Adipocyte (in vitro differentiated cells): ENCODE results near the gene PLXDC1.
A peak's percentile ranks its signal among the peaks of the same experiment; 100 is the strongest.

ENCODE experiments used
- DNase-seq: peaks from one replicate; pipeline ENCODE4 v3.0.0-alpha.2; 2015; ENCODE audit warnings: low read depth
- H3K27me3 ChIP-seq: replicated peaks from 2 replicates; pipeline ENCODE4 v1.7.0; 2013; ENCODE audit warnings: mild to moderate bottlenecking, low read length, moderate library complexity; ENCODE audit not compliant: control insufficient read depth, insufficient read depth
- H3K36me3 ChIP-seq: 2 replicates; pipeline ENCODE4 v1.7.0; 2013; ENCODE audit warnings: low read length, mild to moderate bottlenecking, moderate library complexity; ENCODE audit not compliant: control insufficient read depth, insufficient read depth, severe bottlenecking
- H3K4me1 ChIP-seq: 2 replicates; pipeline ENCODE4 v1.7.0; 2013; ENCODE audit warnings: mild to moderate bottlenecking, low read length, moderate library complexity; ENCODE audit not compliant: control insufficient read depth, insufficient read depth
- H3K4me3 ChIP-seq: 2 replicates; pipeline ENCODE4 v1.7.0; 2013; ENCODE audit warnings: mild to moderate bottlenecking, low read length, moderate library complexity
- H3K9ac ChIP-seq: 2 replicates; pipeline ENCODE4 v1.7.0; 2013; ENCODE audit warnings: mild to moderate bottlenecking, low read length, moderate library complexity
- H3K9me3 ChIP-seq: 2 replicates; pipeline ENCODE4 v1.7.0; 2013; ENCODE audit warnings: mild to moderate bottlenecking, low read length, moderate library complexity; ENCODE audit not compliant: control insufficient read depth

Gene PLXDC1

GRCh38 chr17:39090908-39091665 is 60.4 kb downstream of the PLXDC1 start:
- Histone ChIP-seq H3K4me1 (no peaks in the 10 kb centered on the region), H3K4me3 (no peak overlapping the region), H3K27me3 (no peaks in the 10 kb centered on the region), H3K9ac (no peak overlapping the region), H3K9me3 (no peaks in the 10 kb centered on the region), H3K36me3 (no peaks in the 10 kb centered on the region)
- DNase-seq = no peak

- DNase-seq = no peak
- H3K36me3 ChIP-seq = no peaks in the 10 kb centered on the region
- H3K4me3 ChIP-seq = no peak overlapping the region
- peaks cover under 1% of the 10 kb centered on the region for H3K27me3 ChIP-seq
- H3K4me1 ChIP-seq = no peaks in the 10 kb centered on the region
- no peak overlapping the region for H3K9ac ChIP-seq
- no peaks in the 10 kb centered on the region for H3K9me3 ChIP-seq
Measured at GRCh38 chr17:39090400-39090799, 61.0 kb downstream of the PLXDC1 start.

- no peak overlapping the region for H3K9ac ChIP-seq
- H3K9me3 ChIP-seq = no peaks in the 10 kb centered on the region
- H3K4me1 ChIP-seq = peaks cover 34% of the 10 kb centered on the region
- H3K27me3 ChIP-seq = peaks cover 9% of the 10 kb centered on the region
- no peaks in the 10 kb centered on the region for H3K36me3 ChIP-seq
- H3K4me3 ChIP-seq = no peak overlapping the region
- DNase-seq = no peak
Measured at GRCh38 chr17:39084558-39084957, 66.9 kb downstream of the PLXDC1 start.

- no peaks in the 10 kb centered on the region for H3K9me3 ChIP-seq
- no peaks in the 10 kb centered on the region for H3K36me3 ChIP-seq
- H3K4me1 ChIP-seq = peaks cover 34% of the 10 kb centered on the region
- H3K4me3 ChIP-seq = no peak overlapping the region
- H3K27me3 ChIP-seq = peaks cover 9% of the 10 kb centered on the region
- DNase-seq = no peak
- H3K9ac ChIP-seq = no peak overlapping the region
Measured at GRCh38 chr17:39083270-39083669, 68.2 kb downstream of the PLXDC1 start.

- H3K4me1 ChIP-seq = peaks cover 34% of the 10 kb centered on the region
- H3K27me3 ChIP-seq = peaks cover 9% of the 10 kb centered on the region
- H3K4me3 ChIP-seq = no peak overlapping the region
- peak; percentile 64 for DNase-seq
- no peaks in the 10 kb centered on the region for H3K36me3 ChIP-seq
- H3K9ac ChIP-seq = peak overlapping the region; percentile 52
- H3K9me3 ChIP-seq = no peaks in the 10 kb centered on the region
Measured at GRCh38 chr17:39082482-39082881, 69.0 kb downstream of the PLXDC1 start.

- peak overlapping the region; percentile 52 for H3K9ac ChIP-seq
- H3K4me1 ChIP-seq = peaks cover 34% of the 10 kb centered on the region
- no peaks in the 10 kb centered on the region for H3K36me3 ChIP-seq
- H3K4me3 ChIP-seq = no peak overlapping the region
- no peak for DNase-seq
- no peaks in the 10 kb centered on the region for H3K9me3 ChIP-seq
- peaks cover 9% of the 10 kb centered on the region for H3K27me3 ChIP-seq
Measured at GRCh38 chr17:39081851-39082250, 69.6 kb downstream of the PLXDC1 start.

- Histone ChIP-seq H3K9ac (peak overlapping the region; percentile 11), H3K27me3 (peaks cover 9% of the 10 kb centered on the region), H3K4me1 (peaks cover 34% of the 10 kb centered on the region), H3K9me3 (no peaks in the 10 kb centered on the region), H3K36me3 (no peaks in the 10 kb centered on the region), H3K4me3 (no peak overlapping the region)
- DNase-seq = peak; percentile 41
Measured at GRCh38 chr17:39080421-39081078, 70.9 kb downstream of the PLXDC1 start.

GRCh38 chr17:39079836-39080235 is 71.6 kb downstream of the PLXDC1 start:
- H3K9ac ChIP-seq = no peak overlapping the region
- DNase-seq = no peak
- peaks cover 3% of the 10 kb centered on the region for H3K27me3 ChIP-seq
- H3K4me1 ChIP-seq = peaks cover 34% of the 10 kb centered on the region
- H3K9me3 ChIP-seq = no peaks in the 10 kb centered on the region
- no peaks in the 10 kb centered on the region for H3K36me3 ChIP-seq
- no peak overlapping the region for H3K4me3 ChIP-seq

- no peak for DNase-seq
Measured at GRCh38 chr17:39077866-39078265, 73.6 kb downstream of the PLXDC1 start.

GRCh38 chr17:39077252-39077651 is 74.2 kb downstream of the PLXDC1 start:
- Histone ChIP-seq H3K4me3 (no peak overlapping the region), H3K9ac (no peak overlapping the region), H3K36me3 (no peaks in the 10 kb centered on the region), H3K4me1 (peaks cover 22% of the 10 kb centered on the region), H3K9me3 (no peaks in the 10 kb centered on the region), H3K27me3 (no peaks in the 10 kb centered on the region)
- DNase-seq = no peak

More at GRCh38 chr17:39077866-39078265, 73.6 kb downstream of the PLXDC1 start:
- Histone ChIP-seq H3K27me3 (no peaks in the 10 kb centered on the region), H3K36me3 (no peaks in the 10 kb centered on the region), H3K4me3 (no peak overlapping the region), H3K9me3 (no peaks in the 10 kb centered on the region), H3K4me1 (peaks cover 28% of the 10 kb centered on the region), H3K9ac (no peak overlapping the region)

GRCh38 chr17:39074676-39075075 is 76.8 kb downstream of the PLXDC1 start:
- Histone ChIP-seq H3K9ac (no peak overlapping the region), H3K36me3 (no peaks in the 10 kb centered on the region), H3K4me1 (no peaks in the 10 kb centered on the region), H3K27me3 (peaks cover 9% of the 10 kb centered on the region), H3K4me3 (no peak overlapping the region), H3K9me3 (no peaks in the 10 kb centered on the region)
- no peak for DNase-seq
